ENCODE results near the gene REV1. TPM values are rescaled to one million over a fixed set of nuclear protein-coding genes. Genes with fewer than 3 reads are reported as not detected.
"Not testable (repeated sequence)": the region's sequence is repeated elsewhere in the genome, so short reads cannot be mapped to it uniquely, and the experiment has no call there.

REV1 gene
- total and polyA plus RNA-seq, 8 donors, result 6.5 to 122 (median 23.5) TPM

GRCh38 chr2:99512181-99512591 is 22.4 kb upstream of the REV1 start:
- H3K27me3 ChIP-seq, result no peaks in the 10 kb centered on the region
- no peak for TF ChIP-seq CTCF (IDR thresholded peaks at IDR 0.05)
- no peak for TF ChIP-seq POLR2A (IDR thresholded peaks at IDR 0.05)
- TF ChIP-seq POLR2AphosphoS5 (IDR thresholded peaks at IDR 0.05), result peak in 1 of 3 donors; percentile 42
- WGBS, 5 donors, result 72 to 84% (median 77%) methylated on average over 1 of the region's 1 CpG
- no peaks in the 10 kb centered on the region for H3K9me3 ChIP-seq
- H3K36me3 ChIP-seq, result no peaks in the 10 kb centered on the region
- H3K27ac ChIP-seq, result peak overlapping the region in 1 of 5 donors; percentile 39
- peaks cover 0 to 18% (median 0%) of the 10 kb centered on the region in 4 donors for H3K4me1 ChIP-seq
- intact Hi-C loops (cut with DNase I; ENCODE audit: low total_unique reads), result no loop called here
- DNase-seq, result peak in 1 of 2 donors; percentile 78
- no peak overlapping the region for H3K4me3 ChIP-seq

DNA sequence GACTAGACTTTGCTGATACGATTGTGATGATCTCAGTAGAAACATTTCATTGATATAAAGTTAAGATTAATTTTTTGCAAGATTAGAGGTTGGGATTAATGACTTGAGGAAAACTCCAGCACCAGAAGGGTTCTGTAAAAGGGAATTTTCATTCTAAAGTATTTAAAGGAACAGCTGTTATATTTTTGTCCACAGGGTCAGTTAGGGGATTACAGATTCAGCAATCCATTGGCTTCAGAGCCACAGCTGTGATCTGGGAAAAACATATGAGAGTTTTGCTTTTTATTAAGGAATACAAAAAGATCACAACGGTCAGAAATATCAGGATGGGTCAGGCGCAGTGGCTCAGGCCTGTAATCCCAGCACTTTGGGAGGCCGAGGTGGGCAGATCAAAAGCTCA is 19.6 kb upstream of the REV1 start:
- WGBS, 5 donors, result 61 to 81% (median 77%) methylated on average over 4 of the region's 4 CpGs
- H3K4me1 ChIP-seq, result peaks cover 0 to 15% (median 0%) of the 10 kb centered on the region in 4 donors

GRCh38 chr2:99507937-99508818 is 18.4 kb upstream of the REV1 start:
- DNase-seq, result peak in 1 of 2 donors; percentile 41
- intact Hi-C loops (cut with DNase I; ENCODE audit: low total_unique reads), result no loop called here
- peaks cover 0 to 13% (median 0%) of the 10 kb centered on the region in 4 donors for H3K4me1 ChIP-seq
- TF ChIP-seq POLR2A (IDR thresholded peaks at IDR 0.05), result no peak
- TF ChIP-seq CTCF (IDR thresholded peaks at IDR 0.05), result no peak
- no peak for TF ChIP-seq POLR2AphosphoS5 (IDR thresholded peaks at IDR 0.05)
- TF ChIP-seq EP300 (IDR thresholded peaks at IDR 0.05), result no peak
- no peak overlapping the region for H3K27ac ChIP-seq
- no peaks in the 10 kb centered on the region for H3K27me3 ChIP-seq
- H3K9me3 ChIP-seq, result no peaks in the 10 kb centered on the region
- no peak overlapping the region for H3K4me3 ChIP-seq
- 80 to 87% (median 85%) methylated on average over 7 of the region's 7 CpGs for WGBS, 5 donors
- no peaks in the 10 kb centered on the region for H3K36me3 ChIP-seq

More for the DNA sequence above, 19.6 kb upstream of the REV1 start:
- Histone ChIP-seq H3K4me3 (no peak overlapping the region), H3K27ac (no peak overlapping the region), H3K36me3 (no peaks in the 10 kb centered on the region), H3K27me3 (no peaks in the 10 kb centered on the region), H3K9me3 (no peaks in the 10 kb centered on the region)
- peak in 1 of 2 donors; percentile 40 for DNase-seq
- intact Hi-C loops (cut with DNase I; ENCODE audit: low total_unique reads), result no loop called here
- TF ChIP-seq POLR2AphosphoS5 (IDR thresholded peaks at IDR 0.05), result no peak
- no peak for TF ChIP-seq EP300 (IDR thresholded peaks at IDR 0.05)

- no peak for DNase-seq
- Histone ChIP-seq H3K9me3 (no peaks in the 10 kb centered on the region), H3K27me3 (no peaks in the 10 kb centered on the region), H3K4me1 (peaks cover 0 to 7% (median 0%) of the 10 kb centered on the region in 4 donors), H3K4me3 (no peak overlapping the region), H3K27ac (no peak overlapping the region), H3K36me3 (no peaks in the 10 kb centered on the region)
- intact Hi-C loops (cut with DNase I; ENCODE audit: low total_unique reads), result no loop called here
- no peak for TF ChIP-seq EP300 (IDR thresholded peaks at IDR 0.05)
- TF ChIP-seq POLR2AphosphoS5 (IDR thresholded peaks at IDR 0.05), result no peak
- TF ChIP-seq CTCF (IDR thresholded peaks at IDR 0.05), result no peak
- TF ChIP-seq POLR2A (IDR thresholded peaks at IDR 0.05), result no peak
- WGBS, 5 donors, result 39 to 60% (median 53%) methylated on average over 4 of the region's 4 CpGs
These were observed 15.2 kb upstream of the REV1 start for GRCh38 chr2:99504844-99505584.

DNA sequence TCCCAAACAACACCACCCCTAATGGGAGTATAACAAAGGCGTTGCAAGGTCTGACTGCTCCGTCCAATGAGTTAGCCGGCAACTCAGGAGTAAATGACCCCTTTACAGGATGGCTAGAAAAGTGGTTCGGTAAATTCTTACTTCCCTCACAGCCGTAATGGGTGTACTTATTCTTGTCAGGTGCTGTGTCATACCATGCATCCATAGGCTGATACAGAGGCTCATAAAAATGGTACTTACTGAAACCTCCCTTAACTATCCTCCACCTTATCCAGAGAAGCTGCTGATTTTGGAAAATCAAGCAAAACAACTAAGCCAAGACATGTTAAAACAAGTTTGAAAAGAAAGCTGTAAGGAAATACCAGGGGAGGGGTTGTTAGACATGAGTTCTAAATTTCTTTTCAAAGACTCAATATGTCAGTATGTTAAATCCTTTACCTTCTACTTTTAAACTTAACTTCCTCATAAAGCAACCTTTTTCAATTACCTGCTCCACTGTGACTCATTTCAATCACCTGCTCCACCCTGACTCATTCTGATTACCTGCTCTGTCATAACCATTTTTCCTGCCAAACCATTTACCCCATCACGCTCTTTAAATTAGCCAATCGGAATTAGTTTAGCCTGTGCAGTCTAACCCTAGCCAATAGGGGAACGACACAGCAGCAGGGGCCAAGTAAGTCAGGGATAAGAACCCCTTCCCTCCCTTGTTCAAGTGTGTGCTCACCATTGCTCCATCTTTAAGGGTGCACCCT is 14.0 kb upstream of the REV1 start:
- WGBS, 5 donors, result 76 to 89% (median 87%) methylated on average over 8 of the region's 8 CpGs
- H3K4me3 ChIP-seq; H3K27me3 ChIP-seq; intact Hi-C loops (cut with DNase I; ENCODE audit: low total_unique reads); H3K4me1 ChIP-seq; H3K9me3 ChIP-seq; H3K36me3 ChIP-seq: not testable (repeated sequence)
- H3K27ac ChIP-seq, result peak overlapping the region in 3 of 5 donors; percentile 28 to 56 (median 55)
- peak in 1 of 2 donors; percentile 28 for DNase-seq
